PC-9 (cell line): Measurements from ENCODE around the gene C18orf63. TPM values are rescaled to one million over a fixed set of nuclear protein-coding genes. Genes with fewer than 3 reads are reported as not detected.
A peak's percentile ranks its signal among the peaks of the same experiment; 100 is the strongest.

Experiments used
- BruUV-seq: library from RNA; stranded (reverse); fragments of 400-500 nt; replicated peaks from 2 replicates; lab custom pipeline; 2021; lab: Mats Ljungman, UMichigan
- CTCF ChIA-PET: fragments of 300-600 bp; sonication (Branson Sonifier 250); formaldehyde crosslinking; loops from one replicate; lab custom pipeline; 2022; ENCODE audit warnings: antibody characterized with exemption; lab: Charles Lee
- POLR2A ChIA-PET: fragments of 300-600 bp; sonication (Branson Sonifier 250); formaldehyde crosslinking; loops from one replicate; lab custom pipeline; 2022; ENCODE audit warnings: antibody characterized with exemption; ENCODE audit not compliant: unreplicated experiment; lab: Charles Lee
- DNase-seq, 2 experiments: peaks; one replicate each; pipeline versions ENCODE4 v3.0.0 to v3.0.0-alpha.2; 2015 to 2022; ENCODE audit warnings: mixed read lengths in 1 of 2
- H2AFZ ChIP-seq: fragments of 200-600 bp; sonication (generic); 2 replicates; pipeline ENCODE4 v1.8.1; 2017; ENCODE audit warnings: antibody characterized with exemption
- H3F3A ChIP-seq: fragments of 200-600 bp; sonication (generic); 2 replicates; pipeline ENCODE4 v1.8.1; 2017; ENCODE audit warnings: antibody characterized with exemption, mild to moderate bottlenecking, low read depth; ENCODE audit not compliant: insufficient read depth
- H3K27ac ChIP-seq: fragments of 200-600 bp; sonication (generic); 2 replicates; pipeline ENCODE4 v1.6.1; 2016; ENCODE audit warnings: mixed run types
- H3K27me3 ChIP-seq: fragments of 200-600 bp; sonication (generic); 2 replicates; pipeline ENCODE4 v1.6.1; 2016; ENCODE audit warnings: low read depth, mixed run types; ENCODE audit not compliant: insufficient read depth
- H3K36me3 ChIP-seq: fragments of 200-600 bp; sonication (generic); 2 replicates; pipeline ENCODE4 v1.6.1; 2016; ENCODE audit warnings: low read depth, mixed run types
- H3K4me1 ChIP-seq: fragments of 200-600 bp; sonication (generic); replicated peaks from 2 replicates; pipeline ENCODE4 v1.6.1; 2016; ENCODE audit warnings: mixed run types; ENCODE audit not compliant: insufficient read depth
- H3K4me2 ChIP-seq: fragments of 200-600 bp; sonication (generic); 2 replicates; pipeline ENCODE4 v1.6.1; 2017; ENCODE audit warnings: mixed run types
- H3K4me3 ChIP-seq: fragments of 200-600 bp; sonication (generic); 2 replicates; pipeline ENCODE4 v1.6.1; 2016; ENCODE audit warnings: mixed run types
- H3K79me2 ChIP-seq: fragments of 200-600 bp; sonication (generic); 2 replicates; pipeline ENCODE4 v1.6.1; 2017; ENCODE audit warnings: low read depth, mixed run types
- H3K9me2 ChIP-seq: fragments of 200-600 bp; sonication (generic); 2 replicates; pipeline ENCODE4 v1.8.1; 2017; ENCODE audit warnings: mild to moderate bottlenecking; ENCODE audit not compliant: insufficient read depth
- H3K9me3 ChIP-seq: fragments of 200-600 bp; sonication (generic); 2 replicates; pipeline ENCODE4 v1.8.1; 2016; ENCODE audit warnings: low read depth; ENCODE audit not compliant: insufficient read depth
- H4K20me1 ChIP-seq: fragments of 200-600 bp; sonication (generic); 2 replicates; pipeline ENCODE4 v1.8.1; 2017; ENCODE audit not compliant: insufficient read depth
- CTCF ChIP-seq: fragments of 200-600 bp; sonication (generic); conservative IDR thresholded peaks from 2 replicates; pipeline ENCODE4 v1.6.1; 2017; ENCODE audit warnings: mixed run types, antibody characterized with exemption, mild to moderate bottlenecking, moderate library complexity
- EZH2 ChIP-seq: fragments of 200-600 bp; sonication (generic); IDR thresholded peaks from 2 replicates; pipeline ENCODE4 v1.8.0; 2017; ENCODE audit warnings: antibody characterized with exemption, low read depth
- intact Hi-C: fragments of 100-400 bp; cut with micrococcal nuclease; formaldehyde crosslinking; loops from one replicate; pipeline ENCODE4 v1.10.0; 2022; ENCODE audit not compliant: unreplicated experiment
- total RNA-seq: library from RNA; stranded (reverse); gene quantifications from 2 replicates; pipeline ENCODE4 v1.2.3, GENCODE V29; 2021

C18orf63 gene
- total RNA-seq, 1 experiment from 2014 or later = not detected

- TF ChIP-seq EZH2 = no peak
- no peak for TF ChIP-seq CTCF
- H3K4me2 ChIP-seq = no peak overlapping the region
- no TSS peak for BruUV-seq
- no peaks in the 10 kb centered on the region for H3K27me3 ChIP-seq
- no peaks in the 10 kb centered on the region for H3K4me1 ChIP-seq
- H2AFZ ChIP-seq = no peak overlapping the region
- no peaks in the 10 kb centered on the region for H4K20me1 ChIP-seq
- DNase-seq = peak in 1 of 2 experiments; percentile 9
- ChIA-PET CTCF (no interaction called here), POLR2A (no interaction called here)
- H3K4me3 ChIP-seq = no peak overlapping the region
- intact Hi-C loops = no loop called here
- H3K36me3 ChIP-seq = no peaks in the 10 kb centered on the region
- H3K9me3 ChIP-seq = no peaks in the 10 kb centered on the region
- no peaks in the 10 kb centered on the region for H3K9me2 ChIP-seq
- H3K79me2 ChIP-seq = no peaks in the 10 kb centered on the region
- no peak overlapping the region for H3K27ac ChIP-seq
- H3F3A ChIP-seq = no peaks in the 10 kb centered on the region
These were observed 4.6 kb upstream of the C18orf63 start for GRCh38 chr18:74311000-74311399.

GRCh38 chr18:74314759-74315463 lies 728 bp upstream of the C18orf63 start:
- TF ChIP-seq EZH2 = no peak
- TF ChIP-seq CTCF = no peak
- H3K4me1 ChIP-seq = peaks cover 19% of the 10 kb centered on the region
- no peaks in the 10 kb centered on the region for H3K79me2 ChIP-seq
- H3K36me3 ChIP-seq = no peaks in the 10 kb centered on the region
- peak in 1 of 2 experiments; percentile 13 for DNase-seq
- H3K9me3 ChIP-seq = no peaks in the 10 kb centered on the region
- ChIA-PET CTCF (no interaction called here), POLR2A (no interaction called here)
- H3K9me2 ChIP-seq = no peaks in the 10 kb centered on the region
- no peaks in the 10 kb centered on the region for H4K20me1 ChIP-seq
- H3K4me2 ChIP-seq = no peak overlapping the region
- no peak overlapping the region for H3K27ac ChIP-seq
- peaks cover 15% of the 10 kb centered on the region; the same call in 1 of the 2 replicates for H3F3A ChIP-seq
- no peak overlapping the region for H3K4me3 ChIP-seq
- H2AFZ ChIP-seq = no peak overlapping the region
- H3K27me3 ChIP-seq = no peaks in the 10 kb centered on the region
- BruUV-seq = no TSS peak
- intact Hi-C loops = no loop called here

GRCh38 chr18:74316257-74317170 lies 875 bp downstream of the C18orf63 start:
- peak overlapping the region; percentile 41 for H3K4me2 ChIP-seq
- peak overlapping the region; percentile 43 for H3K27ac ChIP-seq
- ChIA-PET CTCF (no interaction called here), POLR2A (interaction anchor here (0.5 to 0.7 kb wide), 2 partner anchors 13 to 179 kb away, joined by 3 to 4 read pairs; partner anchors contain the start of gene CNDP2)
- no peak overlapping the region for H3K4me3 ChIP-seq
- no peak for TF ChIP-seq CTCF
- no peak for TF ChIP-seq EZH2
- intact Hi-C loops = loop anchor here (1.0 to 2.0 kb wide), 2 partner anchors 24 to 131 kb away; no protein-coding TSS in a partner anchor
- no peaks in the 10 kb centered on the region for H3K27me3 ChIP-seq
- H3K36me3 ChIP-seq = no peaks in the 10 kb centered on the region
- H4K20me1 ChIP-seq = no peaks in the 10 kb centered on the region
- H2AFZ ChIP-seq = no peak overlapping the region
- H3K9me2 ChIP-seq = no peaks in the 10 kb centered on the region
- no peaks in the 10 kb centered on the region for H3K79me2 ChIP-seq
- H3K9me3 ChIP-seq = no peaks in the 10 kb centered on the region
- H3F3A ChIP-seq = peaks cover 15% of the 10 kb centered on the region; the same call in 1 of the 2 replicates
- peak; percentile 60 to 95 for DNase-seq
- no TSS peak for BruUV-seq
- peaks cover 19% of the 10 kb centered on the region for H3K4me1 ChIP-seq
